HCT116 (cell line): ENCODE measurements around the gene DNM3. TPM values are rescaled to one million over a fixed set of nuclear protein-coding genes. Genes with fewer than 3 reads are reported as not detected.

Source experiments
- ATAC-seq: fragments of 200-7000 bp; cut with Tn5 transposase; 2 replicates; pipeline ENCODE4 v1.9.1; 2020; ENCODE audit warnings: mild to moderate bottlenecking, moderate library complexity
- BruUV-seq: library from RNA; stranded (reverse); fragments of 400-500 nt; replicated peaks from 2 replicates; lab custom pipeline; 2021; lab: Mats Ljungman, UMichigan
- CTCF ChIA-PET: fragments of 300-600 bp; sonication (Branson Sonifier 250); formaldehyde crosslinking; loops from one replicate; lab custom pipeline; 2021; ENCODE audit warnings: antibody characterized with exemption; lab: Charles Lee
- POLR2A ChIA-PET: fragments of 300-600, 350-600 bp; sonication (Branson Sonifier 250); formaldehyde crosslinking; loops from one replicate; lab custom pipeline; 2021; ENCODE audit warnings: antibody characterized with exemption; lab: Charles Lee
- RAD21 ChIA-PET, 2 experiments: fragments of 300-600 bp; sonication (Branson Sonifier 250); formaldehyde crosslinking; loops; one replicate each; lab custom pipeline; 2023; ENCODE audit warnings: low total read pairs in 2 of 2; ENCODE audit not compliant: uncharacterized antibody in 2 of 2, unreplicated experiment in 2 of 2, low non-redundant PET in 1 of 2; lab: Charles Lee
- DNase-seq: peaks from one replicate; pipeline ENCODE4 v3.0.0-alpha.2; 2010; ENCODE audit warnings: low read depth, low spot score
- H2AFZ ChIP-seq: fragments of 200-600 bp; shearing (Covaris generic), sonication (generic); 2 replicates; pipeline ENCODE4 v1.6.1; 2017; ENCODE audit warnings: low read depth, mixed run types, mixed read lengths, antibody characterized with exemption, low read length; ENCODE audit not compliant: poor library complexity, severe bottlenecking
- H3K27ac ChIP-seq: 2 replicates; pipeline ENCODE4 v1.5.1; 2012; ENCODE audit warnings: low read depth, low read length
- H3K27me3 ChIP-seq: fragments of 200-600 bp; sonication (generic); 2 replicates; pipeline ENCODE4 v1.6.1; 2016; ENCODE audit warnings: mixed run types, low read length, mixed read lengths; ENCODE audit not compliant: insufficient read depth
- H3K36me3 ChIP-seq, 2 experiments: fragments of 200-500 bp in 1 of 2; fragments of 200-600 bp in 1 of 2; sonication (Bioruptor generic) in 1 of 2; sonication (generic) in 1 of 2; 2 replicates each; pipeline versions ENCODE4 v1.5.1 to v1.6.1; 2014 to 2016; ENCODE audit warnings: low read length in 2 of 2, inconsistent platforms in 1 of 2, mixed read lengths in 1 of 2, mixed run types in 1 of 2; ENCODE audit not compliant: insufficient read depth in 2 of 2, control insufficient read depth in 1 of 2
- H3K4me1 ChIP-seq, 2 experiments: fragments of 200-600 bp in 1 of 2; sonication (generic) in 1 of 2; 2 replicates each; pipeline versions ENCODE4 v1.5.1 to v1.6.1; 2012 to 2017; ENCODE audit warnings: low read length in 2 of 2, inconsistent platforms in 1 of 2, mild to moderate bottlenecking in 1 of 2, mixed read lengths in 1 of 2, mixed run types in 1 of 2, moderate library complexity in 1 of 2; ENCODE audit not compliant: insufficient read depth in 2 of 2, control insufficient read depth in 1 of 2
- H3K4me2 ChIP-seq: fragments of 200-600 bp; sonication (generic); 2 replicates; pipeline ENCODE4 v1.6.1; 2017; ENCODE audit warnings: mixed run types, low read length, mixed read lengths
- H3K4me3 ChIP-seq, 2 experiments: fragments of 200-600 bp in 1 of 2; sonication (generic) in 1 of 2; replicated peaks in 1 of 2; 2 replicates each; pipeline ENCODE4 v1.5.1; 2011 to 2016; ENCODE audit warnings: low read length in 2 of 2, control low read depth in 1 of 2, low read depth in 1 of 2, mild to moderate bottlenecking in 1 of 2, mixed read lengths in 1 of 2, mixed run types in 1 of 2
- H3K79me2 ChIP-seq: fragments of 200-600 bp; sonication (generic); 2 replicates; pipeline ENCODE4 v1.6.1; 2017; ENCODE audit warnings: mild to moderate bottlenecking, mixed run types, low read length, moderate library complexity, mixed read lengths; ENCODE audit not compliant: insufficient read depth
- H3K9ac ChIP-seq: fragments of 200-600 bp; sonication (generic); 2 replicates; pipeline ENCODE4 v1.6.1; 2016; ENCODE audit warnings: low read length, mixed read lengths
- H3K9me2 ChIP-seq: fragments of 200-600 bp; sonication (generic), shearing (Covaris generic); 2 replicates; pipeline ENCODE4 v1.6.1; 2017; ENCODE audit warnings: mixed run types, mild to moderate bottlenecking, moderate library complexity; ENCODE audit not compliant: insufficient read depth
- H3K9me3 ChIP-seq, 2 experiments: fragments of 200-500 bp in 1 of 2; fragments of 200-600 bp in 1 of 2; sonication (Bioruptor generic) in 1 of 2; sonication (generic) in 1 of 2; 2 replicates each; pipeline ENCODE4 v1.6.1; 2014 to 2017; ENCODE audit warnings: low read length in 2 of 2, mixed read lengths in 2 of 2, inconsistent platforms in 1 of 2, low read depth in 1 of 2, mild to moderate bottlenecking in 1 of 2, mixed run types in 1 of 2, moderate library complexity in 1 of 2; ENCODE audit not compliant: control insufficient read depth in 1 of 2, insufficient read depth in 1 of 2
- H4K20me1 ChIP-seq: fragments of 200-600 bp; sonication (generic), shearing (Covaris generic); 2 replicates; pipeline ENCODE4 v1.6.1; 2017; ENCODE audit warnings: mixed run types, mild to moderate bottlenecking, moderate library complexity; ENCODE audit not compliant: insufficient read depth
- CBX3 ChIP-seq: IDR thresholded peaks from 2 replicates; pipeline ENCODE4 v1.6.1; 2012; ENCODE audit warnings: low read depth
- CEBPB ChIP-seq: IDR thresholded peaks from 2 replicates; pipeline ENCODE4 v1.6.1; 2012; ENCODE audit warnings: low read depth
- CTCF ChIP-seq, 3 experiments: fragments of 200-600 bp in 1 of 3; sonication (generic) in 1 of 3; IDR thresholded peaks in 2 of 3; conservative IDR thresholded peaks in 1 of 3; 2 replicates each; pipeline ENCODE4 v1.5.1; 2012 to 2017; ENCODE audit warnings: low read depth in 2 of 3, low read length in 2 of 3, antibody characterized with exemption in 1 of 3, borderline replicate concordance in 1 of 3, control low read depth in 1 of 3, mild to moderate bottlenecking in 1 of 3, mixed read lengths in 1 of 3, mixed run types in 1 of 3, moderate library complexity in 1 of 3; ENCODE audit not compliant: insufficient read depth in 1 of 3
- EGR1 ChIP-seq: IDR thresholded peaks from 2 replicates; pipeline ENCODE4 v1.6.1; 2012; ENCODE audit warnings: low read depth
- ELF1 ChIP-seq: IDR thresholded peaks from 2 replicates; pipeline ENCODE4 v1.6.1; 2012; ENCODE audit warnings: low read depth, borderline replicate concordance
- EZH2phosphoT487 ChIP-seq: fragments of 200-600 bp; IDR thresholded peaks from 2 replicates; pipeline ENCODE4 v1.6.1; 2018; ENCODE audit warnings: antibody characterized with exemption, borderline replicate concordance
- FOSL1 ChIP-seq: IDR thresholded peaks from 2 replicates; pipeline ENCODE4 v1.6.1; 2012; ENCODE audit warnings: low read depth
- JUND ChIP-seq: IDR thresholded peaks from 2 replicates; pipeline ENCODE4 v1.6.1; 2012
- POLR2A ChIP-seq: IDR thresholded peaks from 2 replicates; pipeline ENCODE4 v1.7.0; 2011; ENCODE audit warnings: borderline replicate concordance; ENCODE audit not compliant: insufficient read depth, insufficient read length; ENCODE audit errors: extremely low read depth
- POLR2AphosphoS5 ChIP-seq: IDR thresholded peaks from 2 replicates; pipeline ENCODE4 v1.6.1; 2011; ENCODE audit warnings: mild to moderate bottlenecking, low read depth, low read length, moderate library complexity
- RAD21 ChIP-seq: IDR thresholded peaks from 2 replicates; pipeline ENCODE4 v1.6.1; 2012; ENCODE audit warnings: low read depth, mild to moderate bottlenecking
- SIN3A ChIP-seq: IDR thresholded peaks from 2 replicates; pipeline ENCODE4 v1.6.1; 2012; ENCODE audit warnings: low read depth
- SRF ChIP-seq: IDR thresholded peaks from 2 replicates; pipeline ENCODE4 v1.6.1; 2012; ENCODE audit warnings: low read depth
- ZNF274 ChIP-seq: fragments of 200-500 bp; sonication (Bioruptor generic); IDR thresholded peaks from 2 replicates; pipeline ENCODE4 v1.6.1; 2014; ENCODE audit warnings: mild to moderate bottlenecking, low read depth, low read length, inconsistent platforms
- intact Hi-C: fragments of 100-400 bp; cut with micrococcal nuclease; formaldehyde crosslinking; loops from 2 replicates; pipeline ENCODE4 v1.10.0; 2022
- total RNA-seq: library from RNA; stranded (reverse); gene quantifications from one replicate; pipeline ENCODE4 v1.2.1, GENCODE V29; 2021; ENCODE audit not compliant: unreplicated experiment
- TF ChIP-seq, protein P1 (sequence below): IDR thresholded peaks from 2 replicates; pipeline ENCODE4 v1.6.1; 2012; ENCODE audit warnings: low read depth
- TF ChIP-seq, protein P2 (sequence below): IDR thresholded peaks from 2 replicates; pipeline ENCODE4 v1.6.1; 2012

DNM3 gene
- total RNA-seq, 1 experiment from 2014 or later = 3.1 TPM

GRCh38 chr1:172287208-172287607 lies 445.9 kb downstream of the DNM3 start:
- Histone ChIP-seq H3K9me3 (no peaks in the 10 kb centered on the region), H3K4me3 (no peak overlapping the region), H3K9ac (no peak overlapping the region), H3K79me2 (no peaks in the 10 kb centered on the region), H3K4me2 (no peak overlapping the region), H3K27me3 (no peaks in the 10 kb centered on the region), H2AFZ (no peak overlapping the region), H3K27ac (no peak overlapping the region), H3K4me1 (no peaks in the 10 kb centered on the region)
- no peak for ATAC-seq
- ChIA-PET CTCF (no interaction called here), RAD21 (no interaction called here)
- no TSS peak for BruUV-seq
- intact Hi-C loops = no loop called here
- DNase-seq = no peak
- no peak for TF ChIP-seq ELF1
- TF ChIP-seq CTCF (IDR thresholded peaks at IDR 0.05 in 2 of 3, conservative IDR thresholded peaks at IDR 0.05 in 1 of 3; ENCODE audit: borderline replicate concordance in 1 of 3, insufficient read depth in 1 of 3, low read depth in 2 of 3, low read length in 2 of 3) = no peak
- TF ChIP-seq, protein P1, sequence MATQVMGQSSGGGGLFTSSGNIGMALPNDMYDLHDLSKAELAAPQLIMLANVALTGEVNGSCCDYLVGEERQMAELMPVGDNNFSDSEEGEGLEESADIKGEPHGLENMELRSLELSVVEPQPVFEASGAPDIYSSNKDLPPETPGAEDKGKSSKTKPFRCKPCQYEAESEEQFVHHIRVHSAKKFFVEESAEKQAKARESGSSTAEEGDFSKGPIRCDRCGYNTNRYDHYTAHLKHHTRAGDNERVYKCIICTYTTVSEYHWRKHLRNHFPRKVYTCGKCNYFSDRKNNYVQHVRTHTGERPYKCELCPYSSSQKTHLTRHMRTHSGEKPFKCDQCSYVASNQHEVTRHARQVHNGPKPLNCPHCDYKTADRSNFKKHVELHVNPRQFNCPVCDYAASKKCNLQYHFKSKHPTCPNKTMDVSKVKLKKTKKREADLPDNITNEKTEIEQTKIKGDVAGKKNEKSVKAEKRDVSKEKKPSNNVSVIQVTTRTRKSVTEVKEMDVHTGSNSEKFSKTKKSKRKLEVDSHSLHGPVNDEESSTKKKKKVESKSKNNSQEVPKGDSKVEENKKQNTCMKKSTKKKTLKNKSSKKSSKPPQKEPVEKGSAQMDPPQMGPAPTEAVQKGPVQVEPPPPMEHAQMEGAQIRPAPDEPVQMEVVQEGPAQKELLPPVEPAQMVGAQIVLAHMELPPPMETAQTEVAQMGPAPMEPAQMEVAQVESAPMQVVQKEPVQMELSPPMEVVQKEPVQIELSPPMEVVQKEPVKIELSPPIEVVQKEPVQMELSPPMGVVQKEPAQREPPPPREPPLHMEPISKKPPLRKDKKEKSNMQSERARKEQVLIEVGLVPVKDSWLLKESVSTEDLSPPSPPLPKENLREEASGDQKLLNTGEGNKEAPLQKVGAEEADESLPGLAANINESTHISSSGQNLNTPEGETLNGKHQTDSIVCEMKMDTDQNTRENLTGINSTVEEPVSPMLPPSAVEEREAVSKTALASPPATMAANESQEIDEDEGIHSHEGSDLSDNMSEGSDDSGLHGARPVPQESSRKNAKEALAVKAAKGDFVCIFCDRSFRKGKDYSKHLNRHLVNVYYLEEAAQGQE = no peak
- no peak for TF ChIP-seq POLR2A
- TF ChIP-seq EGR1 = no peak
- TF ChIP-seq, protein P2, sequence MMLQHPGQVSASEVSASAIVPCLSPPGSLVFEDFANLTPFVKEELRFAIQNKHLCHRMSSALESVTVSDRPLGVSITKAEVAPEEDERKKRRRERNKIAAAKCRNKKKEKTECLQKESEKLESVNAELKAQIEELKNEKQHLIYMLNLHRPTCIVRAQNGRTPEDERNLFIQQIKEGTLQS = no peak
- TF ChIP-seq POLR2AphosphoS5 = no peak
- TF ChIP-seq CEBPB = no peak
- TF ChIP-seq ZNF274 = no peak
- TF ChIP-seq JUND = no peak
- TF ChIP-seq FOSL1 = no peak
- TF ChIP-seq CBX3 = no peak
- no peak for TF ChIP-seq SIN3A
- TF ChIP-seq EZH2phosphoT487 = no peak
- no peak for TF ChIP-seq SRF
- TF ChIP-seq RAD21 = no peak
- TF ChIP-seq, all 23 proteins: peak for 0
- Histone ChIP-seq H3K36me3 (no peaks in the 10 kb centered on the region), H4K20me1 (no peaks in the 10 kb centered on the region), H3K9me2 (no peaks in the 10 kb centered on the region)
- POLR2A ChIA-PET = no interaction called here
